WTC11 (cell line): Measurements from ENCODE around the gene MLXIP. TPM values are rescaled to one million over a fixed set of nuclear protein-coding genes. Genes with fewer than 3 reads are reported as not detected.
A peak's percentile ranks its signal among the peaks of the same experiment; 100 is the strongest.
"Not testable (repeated sequence)": the region's sequence is repeated elsewhere in the genome, so short reads cannot be mapped to it uniquely, and the experiment has no call there.

ENCODE experiments used
- ATAC-seq: fragments of 200-7000 bp; cut with Tn5 transposase; 2 replicates; pipeline ENCODE4 v1.10.0; 2021; ENCODE audit warnings: mild to moderate bottlenecking, moderate library complexity
- CTCF ChIA-PET: fragments of 300-600 bp; sonication (Branson Sonifier 250); formaldehyde crosslinking; loops from one replicate; lab custom pipeline; 2021; ENCODE audit warnings: antibody characterized with exemption; lab: Charles Lee
- POLR2A ChIA-PET: fragments of 350-600 bp; sonication (Branson Sonifier 250); formaldehyde crosslinking; loops from one replicate; lab custom pipeline; 2021; ENCODE audit warnings: antibody characterized with exemption; lab: Charles Lee
- DNase-seq: peaks from one replicate; pipeline ENCODE4 v3.0.0; 2021; ENCODE audit warnings: low spot score
- H3K27ac Mint-ChIP-seq: 2 replicates; pipeline ENCODE4 v1.8.0; 2021; ENCODE audit warnings: mixed read lengths
- H3K27me3 Mint-ChIP-seq: 2 replicates; pipeline ENCODE4 v1.8.0; 2021; ENCODE audit warnings: low read depth, mild to moderate bottlenecking, moderate library complexity, mixed read lengths
- H3K36me3 Mint-ChIP-seq: 2 replicates; pipeline ENCODE4 v1.8.0; 2021; ENCODE audit warnings: mixed read lengths
- H3K4me1 Mint-ChIP-seq: 2 replicates; pipeline ENCODE4 v1.8.0; 2022; ENCODE audit warnings: mixed read lengths
- H3K4me3 Mint-ChIP-seq: 2 replicates; pipeline ENCODE4 v1.8.0; 2021; ENCODE audit warnings: mild to moderate bottlenecking, moderate library complexity, mixed read lengths
- H3K9me3 Mint-ChIP-seq: 2 replicates; pipeline ENCODE4 v1.8.0; 2021; ENCODE audit warnings: mixed read lengths
- ARID4B ChIP-seq: sonication (generic); formaldehyde crosslinking; IDR thresholded peaks from 2 replicates; pipeline ENCODE4 v1.8.0; 2023; ENCODE audit warnings: missing genetic modification reagents, mild to moderate bottlenecking, borderline replicate concordance
- CREM ChIP-seq: sonication (generic); formaldehyde crosslinking; IDR thresholded peaks from 2 replicates; pipeline ENCODE4 v1.8.1; 2022; ENCODE audit warnings: mild to moderate bottlenecking, missing genetic modification reagents, moderate library complexity
- E2F1 ChIP-seq: sonication (generic); formaldehyde crosslinking; IDR thresholded peaks from 2 replicates; pipeline ENCODE4 v1.8.0; 2022; ENCODE audit warnings: mild to moderate bottlenecking, missing genetic modification reagents
- GABPB1 ChIP-seq: sonication (generic); formaldehyde crosslinking; IDR thresholded peaks from 2 replicates; pipeline ENCODE4 v1.8.1; 2023; ENCODE audit warnings: mild to moderate bottlenecking, missing genetic modification reagents
- JAZF1 ChIP-seq: fragments of 250-450 bp; sonication (Bioruptor Pico); IDR thresholded peaks from 2 replicates; pipeline ENCODE4 v1.9.0; 2021; ENCODE audit warnings: moderate library complexity, mild to moderate bottlenecking, inconsistent platforms
- MAX ChIP-seq: sonication (generic); formaldehyde crosslinking; IDR thresholded peaks from 2 replicates; pipeline ENCODE4 v1.8.0; 2022; ENCODE audit warnings: mild to moderate bottlenecking, missing genetic modification reagents
- MXD4 ChIP-seq: fragments of 250-450 bp; sonication (Bioruptor Pico); IDR thresholded peaks from 2 replicates; pipeline ENCODE4 v1.8.0; 2021; ENCODE audit warnings: mild to moderate bottlenecking, moderate library complexity, borderline replicate concordance
- NFE2L1 ChIP-seq: sonication (generic); formaldehyde crosslinking; IDR thresholded peaks from 2 replicates; pipeline ENCODE4 v1.8.1; 2023; ENCODE audit warnings: missing genetic modification reagents
- NFYB ChIP-seq: sonication (generic); formaldehyde crosslinking; conservative IDR thresholded peaks from 2 replicates; pipeline ENCODE4 v1.8.0; 2022; ENCODE audit warnings: low read depth, missing genetic modification reagents
- SMAD3 ChIP-seq: sonication (generic); formaldehyde crosslinking; IDR thresholded peaks from 2 replicates; pipeline ENCODE4 v1.8.0; 2022; ENCODE audit warnings: missing genetic modification reagents, mild to moderate bottlenecking, borderline replicate concordance
- ZBTB21 ChIP-seq: sonication (generic); formaldehyde crosslinking; IDR thresholded peaks from 2 replicates; pipeline ENCODE4 v1.8.1; 2023; ENCODE audit warnings: mild to moderate bottlenecking, missing genetic modification reagents, borderline replicate concordance
- ZNF121 ChIP-seq: sonication (generic); formaldehyde crosslinking; IDR thresholded peaks from 2 replicates; pipeline ENCODE4 v1.8.0; 2023; ENCODE audit warnings: missing genetic modification reagents
- ZNF138 ChIP-seq: sonication (generic); formaldehyde crosslinking; conservative IDR thresholded peaks from 2 replicates; pipeline ENCODE4 v1.8.1; 2022; ENCODE audit warnings: mild to moderate bottlenecking, moderate library complexity, missing genetic modification reagents
- ZNF425 ChIP-seq: fragments of 250-450 bp; sonication (Bioruptor Pico); conservative IDR thresholded peaks from 2 replicates; pipeline ENCODE4 v1.9.0; 2021; ENCODE audit warnings: mild to moderate bottlenecking
- total RNA-seq: library from RNA; stranded (reverse); gene quantifications from 3 replicates; pipeline ENCODE4 v1.2.3, GENCODE V29; 2021

MLXIP gene
- total RNA-seq, 1 experiment from 2014 or later = 49.4 TPM

GRCh38 chr12:122174155-122174845 lies 95.7 kb downstream of the MLXIP start, which contains the start of gene IL31:
Gene IL31 (minus strand): TSS chr12:122174221. CDS start chr12:122174172, 49 bp downstream.
- no peaks in the 10 kb centered on the region for H3K4me1 Mint-ChIP-seq
- CTCF ChIA-PET = no interaction called here
- TF ChIP-seq SMAD3 (CRISPR knock-in tag) (no peak), MAX (CRISPR knock-in tag) (no peak), NFYB (CRISPR knock-in tag) (no peak), CREM (CRISPR knock-in tag) (no peak)
- TF ChIP-seq, all 79 proteins: peak for 0
- no peaks in the 10 kb centered on the region for H3K27me3 Mint-ChIP-seq
- no peaks in the 10 kb centered on the region for H3K36me3 Mint-ChIP-seq
- no peak for DNase-seq
- no peak for ATAC-seq
- H3K4me3 Mint-ChIP-seq = no peak within 1 kb of the TSS
- POLR2A ChIA-PET = no interaction called here
- no peaks in the 10 kb centered on the region for H3K9me3 Mint-ChIP-seq
- no peak within 1 kb of the TSS for H3K27ac Mint-ChIP-seq

GRCh38 chr12:122176473-122176872 lies 97.9 kb downstream of the MLXIP start:
- H3K9me3 Mint-ChIP-seq, H3K36me3 Mint-ChIP-seq, POLR2A ChIA-PET, H3K27ac Mint-ChIP-seq, H3K4me1 Mint-ChIP-seq, ATAC-seq, DNase-seq, H3K4me3 Mint-ChIP-seq, H3K27me3 Mint-ChIP-seq: not testable (repeated sequence)
- CTCF ChIA-PET = interaction anchor here (1.3 kb wide), 2 partner anchors 11 to 39 kb away, joined by 3 to 4 read pairs; no protein-coding TSS in a partner anchor

GRCh38 chr12:122182887-122183587 lies 104.5 kb downstream of the MLXIP start, which contains the start of gene LRRC43:
Gene LRRC43 (plus strand): TSS chr12:122183123. CDS start chr12:122183145, 22 bp downstream.
- ATAC-seq (peak; percentile 88), DNase-seq (peak; percentile 80)
- ChIA-PET POLR2A (interaction anchor here (0.6 to 1.0 kb wide), 2 partner anchors 43 to 525 kb away, joined by 3 read pairs; partner anchors contain the start of gene DIABLO), CTCF (interaction anchor here (0.6 to 1.9 kb wide), 8 partner anchors 8 to 265 kb away, joined by 3 to 8 read pairs (median 4); partner anchors contain the start of genes B3GNT4 and CFAP251)
- Mint-ChIP-seq H3K4me1 (peaks cover 3% of the 10 kb centered on the region; the same call in 1 of the 2 replicates), H3K27me3 (peaks cover 17% of the 10 kb centered on the region), H3K9me3 (no peaks in the 10 kb centered on the region), H3K27ac (no peak within 1 kb of the TSS), H3K36me3 (no peaks in the 10 kb centered on the region), H3K4me3 (peak within 1 kb of the TSS; percentile 74)
- TF ChIP-seq MXD4 (no peak), E2F1 (CRISPR knock-in tag) (no peak), MAX (CRISPR knock-in tag) (peak; percentile 38; the same call in 1 of the 2 replicates), NFE2L1 (CRISPR knock-in tag) (no peak), SMAD3 (CRISPR knock-in tag) (no peak), ZNF425 (CRISPR knock-in tag) (no peak), ZNF138 (CRISPR knock-in tag) (0 out of 2 replicates have a peak, but pooled peaks have one; percentile 28), GABPB1 (CRISPR knock-in tag) (no peak), ZBTB21 (CRISPR knock-in tag) (no peak), ARID4B (CRISPR knock-in tag) (0 out of 2 replicates have a peak, but pooled peaks have one; percentile 35), ZNF121 (0 out of 2 replicates have a peak, but pooled peaks have one; percentile 4), JAZF1 (CRISPR knock-in tag) (no peak)
